GM19324 (cell line): ENCODE measurements around the gene SMARCB1.

ENCODE experiments used
- ATAC-seq: cut with Tn5 transposase; IDR thresholded peaks from one replicate; pipeline ENCODE4 v1.9.1; 2021; ENCODE audit warnings: mild to moderate bottlenecking, moderate library complexity; ENCODE audit not compliant: unreplicated experiment, low FRiP score

SMARCB1 gene

GRCh38 chr22:23779731-23780130, 7.0 kb upstream of the SMARCB1 start:
- ATAC-seq = no peak

GRCh38 chr22:23780146-23780748, 6.5 kb upstream of the SMARCB1 start:
- no peak for ATAC-seq

- no peak for ATAC-seq
Observed at GRCh38 chr22:23781065-23781464, 5.7 kb upstream of the SMARCB1 start.

- no peak for ATAC-seq
Observed at GRCh38 chr22:23781511-23782183, 5.1 kb upstream of the SMARCB1 start.

GRCh38 chr22:23782252-23782651, 4.5 kb upstream of the SMARCB1 start:
- ATAC-seq = no peak

GRCh38 chr22:23782703-23783102, 4.1 kb upstream of the SMARCB1 start:
- no peak for ATAC-seq

- no peak for ATAC-seq
Observed at GRCh38 chr22:23783265-23784150, 3.3 kb upstream of the SMARCB1 start.

- no peak for ATAC-seq
Observed at GRCh38 chr22:23784215-23784732, 2.5 kb upstream of the SMARCB1 start.

GRCh38 chr22:23786261-23786710, 480 bp upstream of the SMARCB1 start:
- no peak for ATAC-seq

GRCh38 chr22:23787600-23787896, 782 bp downstream of the SMARCB1 start:
- no peak for ATAC-seq

- no peak for ATAC-seq
Observed at GRCh38 chr22:23787910-23788309, 1.1 kb downstream of the SMARCB1 start.

- no peak for ATAC-seq
Observed at GRCh38 chr22:23789121-23789520, 2.4 kb downstream of the SMARCB1 start.

GRCh38 chr22:23789638-23790037, 2.9 kb downstream of the SMARCB1 start:
- no peak for ATAC-seq

- ATAC-seq = no peak
Observed at GRCh38 chr22:23790819-23791737, 4.3 kb downstream of the SMARCB1 start.

- no peak for ATAC-seq
Observed at GRCh38 chr22:23791738-23792645, 5.2 kb downstream of the SMARCB1 start.

GRCh38 chr22:23793326-23793725, 6.6 kb downstream of the SMARCB1 start:
- ATAC-seq = no peak

GRCh38 chr22:23796461-23796860, 9.7 kb downstream of the SMARCB1 start:
- no peak for ATAC-seq

- peak; percentile 39 for ATAC-seq
Observed at GRCh38 chr22:23800297-23801237, 13.8 kb downstream of the SMARCB1 start.
